SJSA1 (cell line): ENCODE results near the gene FBXW5. TPM values are rescaled to one million over a fixed set of nuclear protein-coding genes. Genes with fewer than 3 reads are reported as not detected.

Experiments
- DNase-seq, 2 experiments: peaks; one replicate each; pipeline ENCODE4 v3.0.0-alpha.2; 2015 to 2020; ENCODE audit warnings: low spot score in 2 of 2, low read depth in 1 of 2
- H3K27ac ChIP-seq: fragments of 250-450 bp; sonication (Bioruptor Pico); 2 replicates; pipeline ENCODE4 v1.5.1; 2020; ENCODE audit warnings: mild to moderate bottlenecking, moderate library complexity
- H3K27me3 ChIP-seq: fragments of 250-450 bp; sonication (Bioruptor Pico); replicated peaks from 2 replicates; pipeline ENCODE4 v1.5.1; 2020; ENCODE audit warnings: mild to moderate bottlenecking, moderate library complexity
- H3K36me3 ChIP-seq: fragments of 250-450 bp; sonication (Bioruptor Pico); 2 replicates; pipeline ENCODE4 v1.5.1; 2020; ENCODE audit warnings: mild to moderate bottlenecking
- H3K4me1 ChIP-seq: fragments of 250-450 bp; sonication (Bioruptor Pico); replicated peaks from 2 replicates; pipeline ENCODE4 v1.6.1; 2021; ENCODE audit warnings: mild to moderate bottlenecking
- H3K4me3 ChIP-seq: fragments of 250-450 bp; sonication (Bioruptor Pico); 2 replicates; pipeline ENCODE4 v1.5.1; 2020; ENCODE audit warnings: mild to moderate bottlenecking
- H3K9me3 ChIP-seq: fragments of 250-450 bp; sonication (Bioruptor Pico); replicated peaks from 2 replicates; pipeline ENCODE4 v1.5.1; 2020; ENCODE audit warnings: mild to moderate bottlenecking
- total RNA-seq: library from RNA; depleted of rRNA; stranded (reverse); fragments of >200 nt; shearing (Covaris generic); gene quantifications from 2 replicates; pipeline ENCODE4 v1.2.3, GENCODE V29; 2014; rRNA removed

Gene FBXW5
- total RNA-seq, 1 experiment from 2014 or later, result 89.0 TPM

GRCh38 chr9:136900988-136901515, 43.5 kb downstream of the FBXW5 start:
- Histone ChIP-seq H3K9me3 (no peaks in the 10 kb centered on the region), H3K27ac (peak overlapping the region; percentile 78), H3K36me3 (peaks cover 57% of the 10 kb centered on the region), H3K4me1 (peaks cover 32% of the 10 kb centered on the region), H3K27me3 (no peaks in the 10 kb centered on the region), H3K4me3 (no peak overlapping the region)
- no peak for DNase-seq

DNA sequence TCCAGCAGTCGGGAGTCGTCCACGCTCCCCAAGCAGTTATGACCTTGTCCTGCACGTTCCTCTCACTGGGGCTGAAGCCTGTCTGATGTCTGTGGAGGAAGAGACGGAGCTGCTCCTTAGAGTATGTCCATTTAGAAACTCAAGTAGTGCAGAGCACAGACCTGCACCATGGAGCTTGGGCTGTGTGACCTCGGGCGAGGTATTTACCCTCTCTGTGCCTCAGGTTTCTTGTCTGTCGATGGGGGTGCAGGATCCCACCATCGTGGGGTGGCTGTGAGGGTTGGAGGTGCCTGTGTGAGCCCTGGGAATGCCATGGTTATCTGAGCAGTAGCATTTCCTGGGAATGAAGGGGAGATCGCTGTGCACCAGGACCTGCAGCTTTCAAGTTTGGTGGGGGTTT, 44.0 kb downstream of the FBXW5 start:
- Histone ChIP-seq H3K4me3 (no peak overlapping the region), H3K4me1 (peaks cover 32% of the 10 kb centered on the region), H3K9me3 (no peaks in the 10 kb centered on the region), H3K27ac (no peak overlapping the region), H3K27me3 (no peaks in the 10 kb centered on the region), H3K36me3 (peaks cover 52% of the 10 kb centered on the region)
- DNase-seq, result no peak

GRCh38 chr9:136899196-136899595, 45.3 kb downstream of the FBXW5 start:
- no peaks in the 10 kb centered on the region for H3K9me3 ChIP-seq
- no peak overlapping the region for H3K4me3 ChIP-seq
- peaks cover 55% of the 10 kb centered on the region for H3K36me3 ChIP-seq
- H3K4me1 ChIP-seq, result peaks cover 32% of the 10 kb centered on the region
- DNase-seq, result no peak
- no peaks in the 10 kb centered on the region for H3K27me3 ChIP-seq
- no peak overlapping the region for H3K27ac ChIP-seq

- no peak for DNase-seq
Measured at GRCh38 chr9:136898483-136899100, 45.9 kb downstream of the FBXW5 start.

GRCh38 chr9:136896027-136896426, 48.5 kb downstream of the FBXW5 start:
- Histone ChIP-seq H3K27me3 (no peaks in the 10 kb centered on the region), H3K4me3 (no peak overlapping the region), H3K4me1 (peaks cover 10% of the 10 kb centered on the region), H3K36me3 (peaks cover 45% of the 10 kb centered on the region), H3K9me3 (no peaks in the 10 kb centered on the region), H3K27ac (no peak overlapping the region)
- no peak for DNase-seq

More at GRCh38 chr9:136898483-136899100, 45.9 kb downstream of the FBXW5 start:
- peaks cover 53% of the 10 kb centered on the region for H3K36me3 ChIP-seq
- no peak overlapping the region for H3K4me3 ChIP-seq
- H3K27me3 ChIP-seq, result no peaks in the 10 kb centered on the region
- peaks cover 32% of the 10 kb centered on the region for H3K4me1 ChIP-seq
- no peak overlapping the region for H3K27ac ChIP-seq
- H3K9me3 ChIP-seq, result no peaks in the 10 kb centered on the region

DNA sequence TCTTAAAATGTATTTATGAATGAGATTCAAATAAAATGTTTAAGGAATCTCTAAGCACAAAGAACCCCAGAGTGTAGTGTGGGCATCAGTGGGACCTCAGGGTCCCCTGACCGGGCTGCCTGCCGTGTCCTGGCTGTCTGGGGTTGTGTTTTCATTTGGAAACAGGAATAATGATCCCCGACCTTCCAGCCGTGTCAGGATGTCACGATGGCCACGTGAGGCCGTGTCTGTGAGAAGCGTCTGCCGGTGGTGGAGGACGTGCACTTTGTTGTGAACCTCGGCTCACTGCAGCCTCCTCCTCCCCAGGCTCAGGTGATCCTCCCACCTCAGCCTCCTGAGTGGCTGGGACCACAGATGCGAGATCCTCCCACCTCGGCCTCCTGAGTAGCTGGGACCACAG, 53.9 kb downstream of the FBXW5 start:
- Histone ChIP-seq H3K4me1 (peaks cover 14% of the 10 kb centered on the region; the same call in 1 of the 2 replicates), H3K9me3 (0 out of 2 replicates have a peak, but pooled peaks cover 2% of the 10 kb centered on the region), H3K36me3 (peaks cover 33% of the 10 kb centered on the region), H3K27ac (no peak overlapping the region), H3K27me3 (no peaks in the 10 kb centered on the region), H3K4me3 (no peak overlapping the region)
- DNase-seq, result no peak

Other genes with a start within 250 kb of the FBXW5 start
- gene DIPK1B, start 232.2 kb downstream of the FBXW5 start, total RNA-seq, result not detected in 2 replicates
- gene LCN10, start 201.8 kb downstream of the FBXW5 start, total RNA-seq, result not detected in 2 replicates
- not detected in 2 replicates for gene LCN6, start 196.2 kb downstream of the FBXW5 start, total RNA-seq
- not detected in 2 replicates for gene LCN8, start 186.5 kb downstream of the FBXW5 start, total RNA-seq
- gene LCN15, start 180.2 kb downstream of the FBXW5 start, total RNA-seq, result not detected in 2 replicates
- gene TMEM141, start 153.4 kb downstream of the FBXW5 start, total RNA-seq, result 33.5 and 44.6 TPM in 2 replicates
- 0.16 TPM in 1 of 2 replicates, not detected in the other for gene CCDC183, start 148.4 kb downstream of the FBXW5 start, total RNA-seq
- 57.5 and 97.2 TPM in 2 replicates for gene RABL6, start 136.8 kb downstream of the FBXW5 start, total RNA-seq
- 0.11 and 0.16 TPM in 2 replicates for gene AJM1, start 102.3 kb downstream of the FBXW5 start, total RNA-seq
- gene PHPT1, start 95.3 kb downstream of the FBXW5 start, total RNA-seq, result 64.1 and 70.5 TPM in 2 replicates
- gene MAMDC4, start 92.4 kb downstream of the FBXW5 start, total RNA-seq, result 0.42 and 1.0 TPM in 2 replicates
- 266 and 387 TPM in 2 replicates for gene EDF1, start 78.4 kb downstream of the FBXW5 start, total RNA-seq
- 11.3 and 17.1 TPM in 2 replicates for gene TRAF2, start 58.2 kb downstream of the FBXW5 start, total RNA-seq
- not detected in 2 replicates for gene C8G, start 505 bp upstream of the FBXW5 start, total RNA-seq
- not detected in 2 replicates for gene LCN12, start 7.5 kb upstream of the FBXW5 start, total RNA-seq
- not detected in 2 replicates for gene PTGDS, start 32.8 kb upstream of the FBXW5 start, total RNA-seq
- gene LCNL1, start 38.3 kb upstream of the FBXW5 start, total RNA-seq, result not detected in 2 replicates
- gene PAXX, start 47.7 kb upstream of the FBXW5 start, total RNA-seq, result 14.5 and 15.1 TPM in 2 replicates
- gene CLIC3, start 51.8 kb upstream of the FBXW5 start, total RNA-seq, result 0.89 TPM in 1 of 2 replicates, not detected in the other
- 0.81 and 1.3 TPM in 2 replicates for gene ABCA2, start 83.5 kb upstream of the FBXW5 start, total RNA-seq
- not detected in 2 replicates for gene FUT7, start 87.3 kb upstream of the FBXW5 start, total RNA-seq
- gene NPDC1, start 101.4 kb upstream of the FBXW5 start, total RNA-seq, result not detected in 2 replicates
- gene ENTPD2, start 109.3 kb upstream of the FBXW5 start, total RNA-seq, result not detected in 2 replicates
- gene SAPCD2, start 125.8 kb upstream of the FBXW5 start, total RNA-seq, result 21.5 and 24.9 TPM in 2 replicates
- 3.4 and 5.6 TPM in 2 replicates for gene UAP1L1, start 132.8 kb upstream of the FBXW5 start, total RNA-seq
- gene MAN1B1, start 142.2 kb upstream of the FBXW5 start, total RNA-seq, result 51.8 and 64.4 TPM in 2 replicates
- gene DPP7, start 170.0 kb upstream of the FBXW5 start, total RNA-seq, result 5.1 and 6.4 TPM in 2 replicates
- not detected in 2 replicates for gene GRIN1, start 194.4 kb upstream of the FBXW5 start, total RNA-seq
- not detected in 2 replicates for gene LRRC26, start 225.3 kb upstream of the FBXW5 start, total RNA-seq
- gene TMEM210, start 227.3 kb upstream of the FBXW5 start, total RNA-seq, result not detected in 2 replicates
- 11.7 and 13.7 TPM in 2 replicates for gene ANAPC2, start 243.8 kb upstream of the FBXW5 start, total RNA-seq
- 94.2 and 177 TPM in 2 replicates for gene SSNA1, start 243.9 kb upstream of the FBXW5 start, total RNA-seq